ENCODE results near the gene OTOGL.

The OTOGL gene

GRCh38 chr12:80193865-80194264 lies 94.5 kb downstream of the OTOGL start:
- TF ChIP-seq CTCF (IDR thresholded peaks at IDR 0.05; ENCODE audit: control extremely low read depth, extremely low read depth, low read depth, missing control alignments), result no peak
- CTCF ChIA-PET, result interaction anchor here (0.8 kb wide), 1 partner anchor 11 kb away, joined by 4 read pairs; no protein-coding TSS in a partner anchor
- POLR2A ChIA-PET, result no interaction called here
- no peak for DNase-seq (ENCODE audit: extremely low spot score)

GRCh38 chr12:80195074-80195726 lies 95.9 kb downstream of the OTOGL start:
- CTCF ChIA-PET, result interaction anchor here (1.0 to 2.2 kb wide), 6 partner anchors 11 to 75 kb away, joined by 3 to 11 read pairs (median 6); no protein-coding TSS in a partner anchor
- TF ChIP-seq CTCF (IDR thresholded peaks at IDR 0.05; ENCODE audit: control extremely low read depth, extremely low read depth, low read depth, missing control alignments), result peak; percentile 49
- no peak for DNase-seq (ENCODE audit: extremely low spot score)
- POLR2A ChIA-PET, result no interaction called here

- ChIA-PET CTCF (interaction anchor here (1.0 to 2.2 kb wide), 6 partner anchors 10 to 75 kb away, joined by 3 to 11 read pairs (median 6); no protein-coding TSS in a partner anchor), POLR2A (no interaction called here)
- no peak for DNase-seq (ENCODE audit: extremely low spot score)
- no peak for TF ChIP-seq CTCF (IDR thresholded peaks at IDR 0.05; ENCODE audit: control extremely low read depth, extremely low read depth, low read depth, missing control alignments)
These were observed 96.4 kb downstream of the OTOGL start for GRCh38 chr12:80195737-80196136.

- CTCF ChIA-PET, result interaction anchor here (0.7 to 2.2 kb wide), 2 partner anchors 9 to 74 kb away, joined by 5 to 7 read pairs; no protein-coding TSS in a partner anchor
- DNase-seq (ENCODE audit: extremely low spot score), result no peak
- TF ChIP-seq CTCF (IDR thresholded peaks at IDR 0.05; ENCODE audit: control extremely low read depth, extremely low read depth, low read depth, missing control alignments), result no peak
- POLR2A ChIA-PET, result no interaction called here
These were observed 97.1 kb downstream of the OTOGL start for GRCh38 chr12:80196419-80196818.

GRCh38 chr12:80198782-80199337 lies 99.5 kb downstream of the OTOGL start:
- TF ChIP-seq CTCF (IDR thresholded peaks at IDR 0.05; ENCODE audit: control extremely low read depth, extremely low read depth, low read depth, missing control alignments), result no peak
- POLR2A ChIA-PET, result no interaction called here
- DNase-seq (ENCODE audit: extremely low spot score), result no peak
- CTCF ChIA-PET, result interaction anchor here (1.0 to 1.9 kb wide), 2 partner anchors 12 to 17 kb away, joined by 4 to 6 read pairs; no protein-coding TSS in a partner anchor

GRCh38 chr12:80199931-80200330 lies 100.6 kb downstream of the OTOGL start:
- TF ChIP-seq CTCF (IDR thresholded peaks at IDR 0.05; ENCODE audit: control extremely low read depth, extremely low read depth, low read depth, missing control alignments), result no peak
- ChIA-PET POLR2A (no interaction called here), CTCF (interaction anchor here (0.6 to 1.9 kb wide), 4 partner anchors 9 to 341 kb away, joined by 3 to 6 read pairs (median 4); no protein-coding TSS in a partner anchor)
- no peak for DNase-seq (ENCODE audit: extremely low spot score)
